Measurements from ENCODE around the gene INPP5B.

DNA sequence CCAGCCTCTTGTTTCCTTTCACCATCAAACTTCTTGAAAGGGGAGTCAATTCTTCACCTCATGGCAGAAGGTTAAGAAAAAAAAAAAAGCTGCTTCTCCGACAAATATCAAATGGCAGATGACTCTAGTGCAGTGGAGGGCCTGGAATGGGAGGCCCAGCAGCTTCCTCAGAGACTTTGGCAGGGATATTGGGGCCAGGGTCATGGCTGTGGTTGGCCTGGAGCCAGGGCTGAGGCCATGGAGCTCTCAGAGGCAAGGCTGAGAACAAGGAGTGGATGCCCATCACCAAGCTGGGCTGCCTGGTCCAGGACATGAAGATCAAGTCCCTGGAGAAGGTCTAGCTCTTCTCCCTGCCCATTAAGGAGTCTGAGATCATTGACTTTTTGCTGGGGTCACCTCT, 106.1 kb downstream of the INPP5B start:
- TF ChIP-seq, protein P1, sequence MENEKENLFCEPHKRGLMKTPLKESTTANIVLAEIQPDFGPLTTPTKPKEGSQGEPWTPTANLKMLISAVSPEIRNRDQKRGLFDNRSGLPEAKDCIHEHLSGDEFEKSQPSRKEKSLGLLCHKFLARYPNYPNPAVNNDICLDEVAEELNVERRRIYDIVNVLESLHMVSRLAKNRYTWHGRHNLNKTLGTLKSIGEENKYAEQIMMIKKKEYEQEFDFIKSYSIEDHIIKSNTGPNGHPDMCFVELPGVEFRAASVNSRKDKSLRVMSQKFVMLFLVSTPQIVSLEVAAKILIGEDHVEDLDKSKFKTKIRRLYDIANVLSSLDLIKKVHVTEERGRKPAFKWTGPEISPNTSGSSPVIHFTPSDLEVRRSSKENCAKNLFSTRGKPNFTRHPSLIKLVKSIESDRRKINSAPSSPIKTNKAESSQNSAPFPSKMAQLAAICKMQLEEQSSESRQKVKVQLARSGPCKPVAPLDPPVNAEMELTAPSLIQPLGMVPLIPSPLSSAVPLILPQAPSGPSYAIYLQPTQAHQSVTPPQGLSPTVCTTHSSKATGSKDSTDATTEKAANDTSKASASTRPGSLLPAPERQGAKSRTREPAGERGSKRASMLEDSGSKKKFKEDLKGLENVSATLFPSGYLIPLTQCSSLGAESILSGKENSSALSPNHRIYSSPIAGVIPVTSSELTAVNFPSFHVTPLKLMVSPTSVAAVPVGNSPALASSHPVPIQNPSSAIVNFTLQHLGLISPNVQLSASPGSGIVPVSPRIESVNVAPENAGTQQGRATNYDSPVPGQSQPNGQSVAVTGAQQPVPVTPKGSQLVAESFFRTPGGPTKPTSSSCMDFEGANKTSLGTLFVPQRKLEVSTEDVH (IDR thresholded peaks at IDR 0.05; ENCODE audit: low read depth, partially characterized antibody): no peak
- TF ChIP-seq SRF (IDR thresholded peaks at IDR 0.05; ENCODE audit: low read depth in 2 of 2, low read length in 2 of 2): no peak
- no peak for TF ChIP-seq ZNF274 (IDR thresholded peaks at IDR 0.05; ENCODE audit: insufficient read depth, insufficient read length)
- no peak for TF ChIP-seq EGR1 (IDR thresholded peaks at IDR 0.05; ENCODE audit: borderline replicate concordance in 1 of 2, low read depth in 2 of 2, low read length in 2 of 2)
- TF ChIP-seq SMC3 (IDR thresholded peaks at IDR 0.05; ENCODE audit: borderline replicate concordance, low read length): no peak
- TF ChIP-seq POLR2A (IDR thresholded peaks at IDR 0.05; ENCODE audit: low read depth, low read length): no peak
